Adrenal gland (tissue), 5 donors: ENCODE results near the gene FYCO1.

Experiments used
- CTCF ChIP-seq, 6 experiments: fragments of 450-650 bp in 4 of 6; fragments of 200-600 bp in 2 of 6; sonication (generic) in 1 of 6; IDR thresholded peaks; 1 replicate in 5 of 6; 2 replicates in 1 of 6; pipeline versions ENCODE4 v1.5.1 to v1.8.0; 2016 to 2021; ENCODE audit warnings: antibody characterized with exemption in 6 of 6, mild to moderate bottlenecking in 2 of 6, moderate library complexity in 1 of 6
- POLR2A ChIP-seq, 2 donors: fragments of 450-650 bp; IDR thresholded peaks; one replicate each; pipeline ENCODE4 v1.6.1; 2017; ENCODE audit warnings: antibody characterized with exemption in 2 of 2, mild to moderate bottlenecking in 2 of 2, moderate library complexity in 1 of 2
- donor health status: DM: no; HTN: no; CAD: no.

GRCh38 chr3:45984331-45985312 lies 11.0 kb downstream of the FYCO1 start:
- TF ChIP-seq CTCF (IDR thresholded peaks at IDR 0.05) (no peak), POLR2A (IDR thresholded peaks at IDR 0.05) (no peak)
